Liver (tissue), 3 donors: ENCODE measurements around the gene RALGAPA2.

Experiments
- TF ChIP-seq, protein P1 (sequence below): IDR thresholded peaks from 2 replicates; pipeline ENCODE4 v1.6.1; 2016; ENCODE audit warnings: antibody characterized with exemption
- TF ChIP-seq, protein P2 (sequence below): fragments of 150-350 bp; IDR thresholded peaks from 2 replicates; pipeline ENCODE4 v1.5.1; 2017; ENCODE audit warnings: improper control_type of control experiment, low read depth, low read length; ENCODE audit not compliant: missing input control
- donor health status: healthy.
- donor health status: healthy.

DNA sequence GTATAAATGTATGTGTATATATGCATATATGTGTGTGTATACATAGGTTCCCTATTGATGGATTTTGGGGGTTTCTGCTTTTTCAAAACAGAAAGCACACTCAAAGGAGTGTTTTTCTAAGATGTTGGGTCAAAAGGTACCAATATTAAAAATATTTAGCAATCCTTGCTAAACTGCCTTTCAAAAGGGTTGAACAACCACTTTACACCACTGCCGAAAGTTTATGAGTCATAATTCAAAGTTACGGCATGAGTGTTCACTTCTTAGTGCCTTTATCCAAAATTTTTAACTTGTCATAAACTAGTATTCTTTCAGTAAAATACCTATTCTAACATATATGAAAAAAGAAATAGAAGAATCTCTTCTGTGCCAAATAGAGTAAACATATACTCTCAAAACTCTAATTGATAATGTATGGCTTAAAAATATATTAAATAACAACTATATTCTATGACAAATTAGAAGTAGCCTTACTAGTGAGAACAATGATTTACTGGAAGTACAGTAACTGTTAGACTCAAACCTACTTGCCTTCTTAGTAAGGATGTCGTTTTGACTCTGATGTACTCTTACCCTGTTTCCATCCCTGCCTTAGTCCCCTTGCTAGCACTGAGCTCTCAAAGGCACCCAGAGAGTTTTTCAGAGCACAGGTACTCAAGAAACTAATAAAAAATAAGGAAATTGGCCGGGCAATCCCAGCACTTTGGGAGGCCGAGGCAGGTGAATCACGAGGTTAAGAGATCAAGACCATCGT lies 208.5 kb downstream of the RALGAPA2 start:
- TF ChIP-seq, protein P1, sequence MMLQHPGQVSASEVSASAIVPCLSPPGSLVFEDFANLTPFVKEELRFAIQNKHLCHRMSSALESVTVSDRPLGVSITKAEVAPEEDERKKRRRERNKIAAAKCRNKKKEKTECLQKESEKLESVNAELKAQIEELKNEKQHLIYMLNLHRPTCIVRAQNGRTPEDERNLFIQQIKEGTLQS = no peak
- TF ChIP-seq, protein P2, sequence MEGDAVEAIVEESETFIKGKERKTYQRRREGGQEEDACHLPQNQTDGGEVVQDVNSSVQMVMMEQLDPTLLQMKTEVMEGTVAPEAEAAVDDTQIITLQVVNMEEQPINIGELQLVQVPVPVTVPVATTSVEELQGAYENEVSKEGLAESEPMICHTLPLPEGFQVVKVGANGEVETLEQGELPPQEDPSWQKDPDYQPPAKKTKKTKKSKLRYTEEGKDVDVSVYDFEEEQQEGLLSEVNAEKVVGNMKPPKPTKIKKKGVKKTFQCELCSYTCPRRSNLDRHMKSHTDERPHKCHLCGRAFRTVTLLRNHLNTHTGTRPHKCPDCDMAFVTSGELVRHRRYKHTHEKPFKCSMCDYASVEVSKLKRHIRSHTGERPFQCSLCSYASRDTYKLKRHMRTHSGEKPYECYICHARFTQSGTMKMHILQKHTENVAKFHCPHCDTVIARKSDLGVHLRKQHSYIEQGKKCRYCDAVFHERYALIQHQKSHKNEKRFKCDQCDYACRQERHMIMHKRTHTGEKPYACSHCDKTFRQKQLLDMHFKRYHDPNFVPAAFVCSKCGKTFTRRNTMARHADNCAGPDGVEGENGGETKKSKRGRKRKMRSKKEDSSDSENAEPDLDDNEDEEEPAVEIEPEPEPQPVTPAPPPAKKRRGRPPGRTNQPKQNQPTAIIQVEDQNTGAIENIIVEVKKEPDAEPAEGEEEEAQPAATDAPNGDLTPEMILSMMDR = no peak
